Large intestine (tissue), 3 donors: Measurements from ENCODE around the gene CCNF. TPM values are rescaled to one million over a fixed set of nuclear protein-coding genes. Genes with fewer than 3 reads are reported as not detected.

Experiments
- DNase-seq, 2 donors: peaks; one replicate each; pipeline versions ENCODE4 v3.0.0 to v3.0.0-alpha.2; 2013
- H3K27ac ChIP-seq: one replicate; pipeline ENCODE4 v1.5.1; 2013; ENCODE audit warnings: low read length
- H3K27me3 ChIP-seq: 2 replicates; pipeline ENCODE4 v1.6.1; 2013; ENCODE audit warnings: low read length; ENCODE audit not compliant: control insufficient read depth, insufficient read depth
- H3K36me3 ChIP-seq: 2 replicates; pipeline ENCODE4 v1.6.1; 2013; ENCODE audit warnings: low read length; ENCODE audit not compliant: control insufficient read depth, insufficient read depth
- H3K4me1 ChIP-seq: one replicate; pipeline ENCODE4 v1.6.1; 2013; ENCODE audit warnings: low read length; ENCODE audit not compliant: control insufficient read depth, insufficient read depth
- H3K4me3 ChIP-seq: one replicate; pipeline ENCODE4 v1.5.1; 2013; ENCODE audit warnings: low read length
- H3K9me3 ChIP-seq: one replicate; pipeline ENCODE4 v1.6.1; 2013; ENCODE audit warnings: mild to moderate bottlenecking, low read depth, low read length, moderate library complexity; ENCODE audit not compliant: control insufficient read depth
- WGBS: methylation state at CpG from one replicate; pipeline ENCODE4 v1.1.5; 2013; ENCODE audit warnings: low lambda C conversion rate; ENCODE audit not compliant: insufficient coverage; 5-methylcytosine and 5-hydroxymethylcytosine counted together
- polyA plus RNA-seq: library from polyadenylated mRNA; unstranded; fragments of 120-200 nt; gene quantifications from one replicate; pipeline ENCODE4 v1.2.1, GENCODE V29; 2013

Gene CCNF
- polyA plus RNA-seq, 1 donor: 6.4 TPM

- H3K9me3 ChIP-seq: no peaks in the 10 kb centered on the region
- peak in 1 of 2 donors; percentile 31 for DNase-seq
- peaks cover 11% of the 10 kb centered on the region for H3K36me3 ChIP-seq
- no peaks in the 10 kb centered on the region for H3K27me3 ChIP-seq
- peaks cover 28% of the 10 kb centered on the region for H3K4me1 ChIP-seq
- H3K4me3 ChIP-seq: no peak overlapping the region
- H3K27ac ChIP-seq: no peak overlapping the region
- no CpG with 5 or more reads among the region's 29 CpGs for WGBS
Observed at GRCh38 chr16:2486645-2487516, 57.6 kb downstream of the CCNF start.

GRCh38 chr16:2487517-2487842, 58.2 kb downstream of the CCNF start:
- no peak for DNase-seq
- no CpG with 5 or more reads among the region's 8 CpGs for WGBS
- Histone ChIP-seq H3K27ac (no peak overlapping the region), H3K4me3 (no peak overlapping the region), H3K4me1 (peaks cover 34% of the 10 kb centered on the region), H3K9me3 (no peaks in the 10 kb centered on the region), H3K36me3 (peaks cover 11% of the 10 kb centered on the region), H3K27me3 (no peaks in the 10 kb centered on the region)

- no peak for DNase-seq
- H3K27me3 ChIP-seq: no peaks in the 10 kb centered on the region
- no peak overlapping the region for H3K4me3 ChIP-seq
- H3K36me3 ChIP-seq: peaks cover 11% of the 10 kb centered on the region
- peaks cover 35% of the 10 kb centered on the region for H3K4me1 ChIP-seq
- no CpG with 5 or more reads among the region's 15 CpGs for WGBS
- no peaks in the 10 kb centered on the region for H3K9me3 ChIP-seq
- no peak overlapping the region for H3K27ac ChIP-seq
Observed at GRCh38 chr16:2487903-2488531, 58.8 kb downstream of the CCNF start.

GRCh38 chr16:2489581-2489980, 60.3 kb downstream of the CCNF start:
- no CpG with 5 or more reads among the region's 16 CpGs for WGBS

GRCh38 chr16:2490190-2491105, 61.2 kb downstream of the CCNF start:
- DNase-seq: no peak
- WGBS: no CpG with 5 or more reads among the region's 23 CpGs

More at GRCh38 chr16:2489581-2489980, 60.3 kb downstream of the CCNF start:
- no peaks in the 10 kb centered on the region for H3K9me3 ChIP-seq
- peaks cover 16% of the 10 kb centered on the region for H3K36me3 ChIP-seq
- H3K27me3 ChIP-seq: no peaks in the 10 kb centered on the region
- H3K4me1 ChIP-seq: peaks cover 27% of the 10 kb centered on the region
- DNase-seq: no peak
- H3K27ac ChIP-seq: no peak overlapping the region
- no peak overlapping the region for H3K4me3 ChIP-seq

GRCh38 chr16:2492292-2492691, 63.0 kb downstream of the CCNF start:
- DNase-seq: peak in 1 of 2 donors; percentile 34
- no peak overlapping the region for H3K27ac ChIP-seq
- peaks cover 25% of the 10 kb centered on the region for H3K36me3 ChIP-seq
- no peaks in the 10 kb centered on the region for H3K27me3 ChIP-seq
- H3K4me3 ChIP-seq: no peak overlapping the region
- peaks cover 13% of the 10 kb centered on the region for H3K4me1 ChIP-seq
- no CpG with 5 or more reads among the region's 13 CpGs for WGBS
- H3K9me3 ChIP-seq: no peaks in the 10 kb centered on the region

More at GRCh38 chr16:2490190-2491105, 61.2 kb downstream of the CCNF start:
- Histone ChIP-seq H3K36me3 (peaks cover 16% of the 10 kb centered on the region), H3K4me1 (peaks cover 18% of the 10 kb centered on the region), H3K27me3 (no peaks in the 10 kb centered on the region), H3K9me3 (no peaks in the 10 kb centered on the region), H3K27ac (no peak overlapping the region), H3K4me3 (no peak overlapping the region)

- Histone ChIP-seq H3K4me3 (no peak overlapping the region), H3K27me3 (no peaks in the 10 kb centered on the region), H3K36me3 (peaks cover 37% of the 10 kb centered on the region), H3K27ac (no peak overlapping the region), H3K4me1 (peaks cover 13% of the 10 kb centered on the region), H3K9me3 (no peaks in the 10 kb centered on the region)
- no peak for DNase-seq
- no CpG with 5 or more reads among the region's 6 CpGs for WGBS
Observed at GRCh38 chr16:2493605-2494004, 64.4 kb downstream of the CCNF start.

- WGBS: no CpG with 5 or more reads among the region's 5 CpGs
- no peak overlapping the region for H3K4me3 ChIP-seq
- peaks cover 44% of the 10 kb centered on the region for H3K36me3 ChIP-seq
- H3K27ac ChIP-seq: no peak overlapping the region
- H3K9me3 ChIP-seq: no peaks in the 10 kb centered on the region
- peaks cover 13% of the 10 kb centered on the region for H3K4me1 ChIP-seq
- H3K27me3 ChIP-seq: no peaks in the 10 kb centered on the region
- no peak for DNase-seq
Observed at GRCh38 chr16:2494616-2495015, 65.4 kb downstream of the CCNF start.

- no CpG with 5 or more reads among the region's 5 CpGs for WGBS
- H3K9me3 ChIP-seq: no peaks in the 10 kb centered on the region
- peaks cover 13% of the 10 kb centered on the region for H3K4me1 ChIP-seq
- no peak overlapping the region for H3K27ac ChIP-seq
- peaks cover 45% of the 10 kb centered on the region for H3K36me3 ChIP-seq
- no peaks in the 10 kb centered on the region for H3K27me3 ChIP-seq
- H3K4me3 ChIP-seq: no peak overlapping the region
- DNase-seq: no peak
Observed at GRCh38 chr16:2495041-2495440, 65.8 kb downstream of the CCNF start.
